Endothelial cell of umbilical vein (primary cell): ENCODE measurements around the gene ARMC5. TPM values are rescaled to one million over a fixed set of nuclear protein-coding genes. Genes with fewer than 3 reads are reported as not detected.
"Not testable (repeated sequence)": the region's sequence is repeated elsewhere in the genome, so short reads cannot be mapped to it uniquely, and the experiment has no call there.

Source experiments
- BruUV-seq: library from RNA; stranded (reverse); fragments of 400-500 nt; replicated peaks from 2 replicates; lab custom pipeline; 2021; lab: Mats Ljungman, UMichigan
- CTCF ChIA-PET: fragments of 300-600, 350-600 bp; sonication (Branson Sonifier 250); formaldehyde crosslinking; loops from one replicate; lab custom pipeline; 2021; ENCODE audit warnings: antibody characterized with exemption, inconsistent platforms; lab: Charles Lee
- POLR2A ChIA-PET: fragments of 300-600, 350-600 bp; sonication (Branson Sonifier 250); formaldehyde crosslinking; loops from one replicate; lab custom pipeline; 2021; ENCODE audit warnings: antibody characterized with exemption, inconsistent platforms; lab: Charles Lee
- DNase-seq: peaks from one replicate; pipeline ENCODE4 v3.0.0-alpha.2; 2011; ENCODE audit warnings: low read depth, low spot score
- FAIRE-seq: peaks from 2 replicates; lab custom pipeline; 2011; peaks lifted over from hg19 to GRCh38; lab: Jason Lieb, UNC
- H2AFZ ChIP-seq: 2 replicates; pipeline ENCODE4 v1.6.0; 2012; ENCODE audit warnings: low read depth, low read length, control low read depth, inconsistent platforms
- H3K27ac ChIP-seq: 2 replicates; pipeline ENCODE4 v1.5.1; 2011; ENCODE audit warnings: low read depth, mild to moderate bottlenecking, control low read depth, low read length, moderate library complexity; ENCODE audit not compliant: insufficient read depth
- H3K27me3 ChIP-seq, 2 experiments: 2 replicates each; pipeline versions ENCODE4 v1.6.0 to v1.6.1; 2011; ENCODE audit warnings: low read length in 2 of 2, mixed read lengths in 1 of 2; ENCODE audit not compliant: control insufficient read depth in 2 of 2, insufficient read depth in 2 of 2
- H3K36me3 ChIP-seq, 2 experiments: 2 replicates in 1 of 2; 3 replicates in 1 of 2; pipeline ENCODE4 v1.5.1; 2011; ENCODE audit warnings: low read length in 2 of 2, mild to moderate bottlenecking in 1 of 2, moderate library complexity in 1 of 2; ENCODE audit not compliant: control insufficient read depth in 2 of 2, insufficient read depth in 2 of 2; ENCODE audit errors: extremely low read depth in 1 of 2
- H3K4me1 ChIP-seq: 3 replicates; pipeline ENCODE4 v1.5.1; 2011; ENCODE audit warnings: mild to moderate bottlenecking, low read length; ENCODE audit not compliant: control insufficient read depth, insufficient read depth; ENCODE audit errors: extremely low read depth
- H3K4me2 ChIP-seq: 2 replicates; pipeline ENCODE4 v1.6.1; 2011; ENCODE audit warnings: low read length, control low read depth, mixed read lengths; ENCODE audit not compliant: insufficient read depth
- H3K4me3 ChIP-seq, 3 experiments: fragments of 200-600 bp in 1 of 3; sonication (generic), shearing (Covaris generic) in 1 of 3; replicated peaks in 1 of 3; 2 replicates each; pipeline ENCODE4 v1.5.1; 2011 to 2016; ENCODE audit warnings: control low read depth in 3 of 3, low read length in 3 of 3, mild to moderate bottlenecking in 2 of 3, inconsistent platforms in 1 of 3, low read depth in 1 of 3, moderate library complexity in 1 of 3; ENCODE audit not compliant: insufficient read depth in 1 of 3
- H3K79me2 ChIP-seq: 2 replicates; pipeline ENCODE4 v1.6.0; 2012; ENCODE audit warnings: low read length, inconsistent platforms; ENCODE audit not compliant: control insufficient read depth, insufficient read depth
- H3K9ac ChIP-seq: replicated peaks from 2 replicates; pipeline ENCODE3; 2011; ENCODE audit warnings: low read length, control low read depth; ENCODE audit not compliant: insufficient read depth; ENCODE audit errors: extremely low read depth
- H3K9me1 ChIP-seq: replicated peaks from 3 replicates; pipeline ENCODE4 v1.6.0; 2011; ENCODE audit warnings: mild to moderate bottlenecking, low read length; ENCODE audit not compliant: control insufficient read depth, insufficient read depth; ENCODE audit errors: extremely low read depth
- H3K9me3 ChIP-seq: replicated peaks from 2 replicates; pipeline ENCODE4 v1.5.1; 2012; ENCODE audit warnings: low read length, inconsistent platforms; ENCODE audit not compliant: control insufficient read depth, insufficient read depth
- H4K20me1 ChIP-seq: replicated peaks from 2 replicates; pipeline ENCODE3; 2011; ENCODE audit warnings: mild to moderate bottlenecking, low read length; ENCODE audit not compliant: control insufficient read depth, insufficient read depth; ENCODE audit errors: extremely low read depth
- CTCF ChIP-seq, 2 donors: IDR thresholded peaks; 1 replicate in 1 of 2; 2 replicates in 1 of 2; pipeline ENCODE4 v1.5.1; 2011; ENCODE audit warnings: low read length in 2 of 2, mild to moderate bottlenecking in 2 of 2, moderate library complexity in 2 of 2, control low read depth in 1 of 2, inconsistent platforms in 1 of 2, low read depth in 1 of 2; ENCODE audit not compliant: insufficient read depth in 1 of 2; ENCODE audit errors: extremely low read depth in 1 of 2
- EZH2 ChIP-seq: IDR thresholded peaks from 2 replicates; pipeline ENCODE4 v1.6.1; 2012; ENCODE audit warnings: borderline replicate concordance, low read depth, mild to moderate bottlenecking, moderate library complexity, low read length, inconsistent platforms; ENCODE audit not compliant: severe bottlenecking
- FOS ChIP-seq: IDR thresholded peaks from 2 replicates; pipeline ENCODE4 v1.6.1; 2011; ENCODE audit warnings: mild to moderate bottlenecking, low read length, moderate library complexity, borderline replicate concordance; ENCODE audit not compliant: insufficient read depth
- GATA2 ChIP-seq: IDR thresholded peaks from 2 replicates; pipeline ENCODE4 v1.7.0; 2011; ENCODE audit warnings: low read depth, mild to moderate bottlenecking, moderate library complexity, mixed read lengths, low read length; ENCODE audit not compliant: insufficient read length, insufficient read depth
- JUN ChIP-seq: IDR thresholded peaks from 2 replicates; pipeline ENCODE4 v1.6.1; 2011; ENCODE audit warnings: borderline replicate concordance, low read depth; ENCODE audit not compliant: insufficient read length, insufficient read depth
- MAX ChIP-seq: IDR thresholded peaks from 2 replicates; pipeline ENCODE4 v1.6.1; 2011; ENCODE audit not compliant: insufficient read depth, insufficient read length
- MYC ChIP-seq: IDR thresholded peaks from one replicate; pipeline ENCODE4 v1.6.1; 2011; ENCODE audit warnings: mild to moderate bottlenecking, low read depth, low read length
- POLR2A ChIP-seq: IDR thresholded peaks from 2 replicates; pipeline ENCODE4 v1.6.1; 2012; ENCODE audit warnings: low read depth, mild to moderate bottlenecking, control low read depth, low read length
- POLR2AphosphoS5 ChIP-seq: IDR thresholded peaks from 2 replicates; pipeline ENCODE4 v1.6.1; 2012; ENCODE audit warnings: low read depth, mild to moderate bottlenecking, control low read depth, low read length, moderate library complexity; ENCODE audit not compliant: insufficient read depth
- dilution Hi-C: fragments of 300-500 bp; cut with MboI; formaldehyde crosslinking; loops from one replicate; pipeline ENCODE4 v1.15.0; 2019; ENCODE audit warnings: low sequenced_read_pairs; ENCODE audit not compliant: extremely low pct_ligation_motif_present
- intact Hi-C: fragments of 100-400 bp; cut with micrococcal nuclease; formaldehyde crosslinking; loops from one replicate; pipeline ENCODE4 v1.10.0; 2022
- polyA plus RNA-seq, 4 experiments: library from polyadenylated mRNA; depleted of rRNA in 3 of 4; stranded (reverse) in 3 of 4; unstranded in 1 of 4; fragments of >200 nt; gene quantifications; 2 replicates each; pipeline versions ENCODE4 v1.2.1 to v1.2.3, GENCODE V29; 2011 to 2012; ENCODE audit warnings: missing spikeins in 1 of 4
- total RNA-seq: library from RNA; stranded (reverse); gene quantifications from 2 replicates; pipeline ENCODE4 v1.2.3, GENCODE V29; 2021

Gene ARMC5
- total and polyA plus RNA-seq, 2 donors (not counting 3 experiments of a cell fraction or from before 2014, with no cell fraction given), result 17.3 to 18.8 TPM

DNA sequence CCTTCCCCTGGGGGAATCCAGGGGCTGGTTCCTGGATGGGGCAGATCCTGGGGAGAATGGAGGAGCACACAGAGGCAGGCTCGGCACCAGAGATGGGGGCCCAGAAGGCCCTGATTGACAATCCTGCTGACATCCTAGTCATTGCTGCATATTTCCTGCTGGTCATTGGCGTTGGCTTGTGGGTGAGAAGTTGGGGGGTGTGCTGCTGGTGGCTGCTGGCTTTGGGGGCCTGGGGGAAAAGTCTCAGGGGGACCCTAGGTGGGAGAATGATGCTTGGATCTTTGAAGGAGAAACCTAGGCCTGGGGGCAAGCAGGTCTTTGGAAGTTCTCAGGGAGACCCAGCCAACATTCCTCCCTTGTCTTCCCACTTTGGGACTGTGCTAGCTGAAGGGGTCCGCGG, 23.8 kb downstream of the ARMC5 start, which contains the start of gene SLC5A2:
SLC5A2 (plus strand) TSS at position 43 of the 400 bp plus-strand sequence; CDS start at position 57, 14 bp downstream.
- FAIRE-seq (no peak), DNase-seq (no peak)
- Histone ChIP-seq H3K36me3 (peaks cover 0 to 4% of the 10 kb centered on the region in 2 experiments), H4K20me1 (no peaks in the 10 kb centered on the region), H3K27ac (no peak within 1 kb of the TSS), H3K4me1 (peaks cover 16% of the 10 kb centered on the region), H3K79me2 (no peaks in the 10 kb centered on the region), H3K9me3 (no peaks in the 10 kb centered on the region), H3K9me1 (no peaks in the 10 kb centered on the region), H2AFZ (no peak within 1 kb of the TSS), H3K27me3 (peaks cover 3 to 13% of the 10 kb centered on the region in 2 experiments), H3K4me3 (no peak within 1 kb of the TSS), H3K4me2 (no peak within 1 kb of the TSS), H3K9ac (no peak within 1 kb of the TSS)
- no TSS peak for BruUV-seq
- intact Hi-C loops, result no loop called here
- TF ChIP-seq JUN (no peak), CTCF (IDR thresholded peaks at IDR 0.05; ENCODE audit: extremely low read depth in 1 of 2, insufficient read depth in 1 of 2, low read depth in 1 of 2, low read length in 2 of 2) (no peak), POLR2A (no peak), EZH2 (no peak), FOS (no peak), MYC (no peak), GATA2 (no peak), POLR2AphosphoS5 (no peak), MAX (no peak)
- ChIA-PET CTCF (no interaction called here), POLR2A (no interaction called here)
- dilution Hi-C loops, result no loop called here

- CTCF ChIA-PET, H3K4me2 ChIP-seq, FAIRE-seq, BruUV-seq, H3K9ac ChIP-seq, H3K9me1 ChIP-seq, H3K36me3 ChIP-seq, intact Hi-C loops, H2AFZ ChIP-seq, H3K4me3 ChIP-seq, H4K20me1 ChIP-seq, H3K27ac ChIP-seq, dilution Hi-C loops, H3K9me3 ChIP-seq, H3K79me2 ChIP-seq, POLR2A ChIA-PET, DNase-seq: not testable (repeated sequence)
- peaks cover 21% of the 10 kb centered on the region for H3K4me1 ChIP-seq
- peaks cover 3 to 23% of the 10 kb centered on the region in 2 experiments for H3K27me3 ChIP-seq
These were observed 24.7 kb downstream of the ARMC5 start for GRCh38 chr16:31484048-31484447.
